ENCODE measurements around the gene DDX4.
A peak's percentile ranks its signal among the peaks of the same experiment; 100 is the strongest.
"Not testable (repeated sequence)": the region's sequence is repeated elsewhere in the genome, so short reads cannot be mapped to it uniquely, and the experiment has no call there.

The DDX4 gene

GRCh38 chr5:55737793-55738192 lies at the start of gene DDX4:
Gene DDX4 (plus strand): TSS chr5:55738061. CDS start chr5:55738964, 903 bp downstream.
- DNase-seq, result no peak

- peak; percentile 18 for DNase-seq
Observed at GRCh38 chr5:55691265-55692105, 46.4 kb upstream of the DDX4 start.

GRCh38 chr5:55692106-55692417 lies 45.8 kb upstream of the DDX4 start:
- DNase-seq, result no peak

- no peak for DNase-seq
Observed at GRCh38 chr5:55692509-55692908, 45.4 kb upstream of the DDX4 start.

- peak; percentile 25 for DNase-seq
Observed at GRCh38 chr5:55694152-55694830, 43.6 kb upstream of the DDX4 start.

GRCh38 chr5:55696704-55697103 lies 41.2 kb upstream of the DDX4 start:
- not testable (repeated sequence) for DNase-seq

GRCh38 chr5:55699041-55699688 lies 38.7 kb upstream of the DDX4 start:
- no peak for DNase-seq

GRCh38 chr5:55700745-55701144 lies 37.1 kb upstream of the DDX4 start:
- no peak for DNase-seq

GRCh38 chr5:55701462-55702103 lies 36.3 kb upstream of the DDX4 start:
- no peak for DNase-seq

GRCh38 chr5:55702598-55703345 lies 35.1 kb upstream of the DDX4 start:
- DNase-seq, result no peak

- no peak for DNase-seq
Observed at GRCh38 chr5:55706230-55706629, 31.6 kb upstream of the DDX4 start.

- DNase-seq, result no peak
Observed at GRCh38 chr5:55708732-55709131, 29.1 kb upstream of the DDX4 start.

- DNase-seq, result no peak
Observed at GRCh38 chr5:55711507-55712022, 26.3 kb upstream of the DDX4 start.

- peak; percentile 84 for DNase-seq
Observed at GRCh38 chr5:55712023-55712859, 25.6 kb upstream of the DDX4 start, which contains the start of gene SLC38A9. Gene SLC38A9 (minus strand): TSS chr5:55712324. CDS start chr5:55697958, 14,366 bp downstream.

GRCh38 chr5:55713871-55714270 lies 24.0 kb upstream of the DDX4 start:
- DNase-seq, result no peak

GRCh38 chr5:55714339-55714738 lies 23.5 kb upstream of the DDX4 start:
- DNase-seq, result no peak

- no peak for DNase-seq
Observed at GRCh38 chr5:55714749-55715148, 23.1 kb upstream of the DDX4 start.

GRCh38 chr5:55715519-55716078 lies 22.3 kb upstream of the DDX4 start:
- DNase-seq, result no peak

- not testable (repeated sequence) for DNase-seq
Observed at GRCh38 chr5:55719026-55719425, 18.8 kb upstream of the DDX4 start.

- no peak for DNase-seq
Observed at GRCh38 chr5:55720188-55720703, 17.6 kb upstream of the DDX4 start.

- no peak for DNase-seq
Observed at GRCh38 chr5:55724281-55724680, 13.6 kb upstream of the DDX4 start.
